Thoracic aorta (tissue), 2 donors: ENCODE data around the gene AQP7. TPM values are rescaled to one million over a fixed set of nuclear protein-coding genes. Genes with fewer than 3 reads are reported as not detected.
"Not testable (repeated sequence)": the region's sequence is repeated elsewhere in the genome, so short reads cannot be mapped to it uniquely, and the experiment has no call there.

Experiments used
- ATAC-seq: fragments of 150-250 bp; one replicate; pipeline ENCODE4 v1.8.0; 2017; ENCODE audit warnings: low read depth; ENCODE audit not compliant: insufficient number of reproducible peaks, low FRiP score
- DNase-seq: peaks from one replicate; pipeline ENCODE4 v3.0.0-alpha.2; 2020; ENCODE audit warnings: low spot score
- H3K27ac ChIP-seq, 2 donors: fragments of 200-600 bp; sonication (generic); 1 replicate in 1 of 2; 2 replicates in 1 of 2; pipeline ENCODE4 v1.5.1; 2016; ENCODE audit warnings: mild to moderate bottlenecking in 2 of 2, moderate library complexity in 2 of 2
- H3K27me3 ChIP-seq: fragments of 200-600 bp; sonication (generic); replicated peaks from 2 replicates; pipeline ENCODE4 v1.6.0; 2016; ENCODE audit warnings: mild to moderate bottlenecking; ENCODE audit not compliant: insufficient read depth
- H3K36me3 ChIP-seq: fragments of 200-600 bp; sonication (generic); one replicate; pipeline ENCODE4 v1.5.1; 2016
- H3K4me1 ChIP-seq, 2 donors: fragments of 200-600 bp; sonication (generic); 1 replicate in 1 of 2; 2 replicates in 1 of 2; pipeline versions ENCODE4 v1.5.1 to v1.6.0; 2016; ENCODE audit warnings: low read depth in 2 of 2, mild to moderate bottlenecking in 1 of 2; ENCODE audit not compliant: control insufficient read depth in 1 of 2
- H3K4me3 ChIP-seq: fragments of 200-600 bp; sonication (generic); 2 replicates; pipeline ENCODE4 v1.5.1; 2016; ENCODE audit warnings: mild to moderate bottlenecking
- H3K9me3 ChIP-seq: fragments of 200-600 bp; sonication (generic); 2 replicates; pipeline ENCODE4 v1.5.1; 2016
- CTCF ChIP-seq: fragments of 200-600 bp; sonication (generic); IDR thresholded peaks from one replicate; pipeline ENCODE4 v1.5.1; 2019; ENCODE audit warnings: antibody characterized with exemption
- total RNA-seq, 2 donors: library from RNA; depleted of rRNA; stranded (reverse); fragments of >200 nt; gene quantifications; one replicate each; pipeline versions ENCODE4 v1.1.0 to v1.2.3, GENCODE V29; 2016

AQP7 gene
- total RNA-seq, 2 donors from 2014 or later: 1.8 to 1.9 TPM

- Histone ChIP-seq H3K27me3 (no peaks in the 10 kb centered on the region), H3K36me3 (peaks cover 13% of the 10 kb centered on the region), H3K4me1 (no peaks in the 10 kb centered on the region), H3K27ac (no peak overlapping the region), H3K4me3 (no peak overlapping the region), H3K9me3 (no peaks in the 10 kb centered on the region)
- ATAC-seq (no peak), DNase-seq (no peak)
- no peak for TF ChIP-seq CTCF
Observed at GRCh38 chr9:33372900-33373299, 29.5 kb downstream of the AQP7 start.

GRCh38 chr9:33366979-33367480 is 35.3 kb downstream of the AQP7 start:
- DNase-seq (no peak), ATAC-seq (no peak)
- Histone ChIP-seq H3K27me3 (no peaks in the 10 kb centered on the region), H3K9me3 (no peaks in the 10 kb centered on the region), H3K4me3 (no peak overlapping the region), H3K27ac (no peak overlapping the region), H3K36me3 (peaks cover 49% of the 10 kb centered on the region), H3K4me1 (no peaks in the 10 kb centered on the region)
- TF ChIP-seq CTCF: no peak

- H3K4me3 ChIP-seq, DNase-seq, H3K4me1 ChIP-seq, H3K27me3 ChIP-seq, H3K9me3 ChIP-seq, ATAC-seq, H3K27ac ChIP-seq: not testable (repeated sequence)
- H3K36me3 ChIP-seq: peaks cover 50% of the 10 kb centered on the region
Observed at GRCh38 chr9:33364814-33365213, 37.6 kb downstream of the AQP7 start.

- Histone ChIP-seq H3K4me1 (no peaks in the 10 kb centered on the region), H3K9me3 (no peaks in the 10 kb centered on the region), H3K27me3 (no peaks in the 10 kb centered on the region), H3K27ac (no peak overlapping the region), H3K4me3 (no peak overlapping the region), H3K36me3 (peaks cover 50% of the 10 kb centered on the region)
- DNase-seq: no peak
- no peak for TF ChIP-seq CTCF
- ATAC-seq: no peak
Observed at GRCh38 chr9:33364127-33364526, 38.2 kb downstream of the AQP7 start.

GRCh38 chr9:33358641-33359040 is 43.7 kb downstream of the AQP7 start:
- DNase-seq, H3K27ac ChIP-seq, ATAC-seq, H3K4me1 ChIP-seq, H3K36me3 ChIP-seq, H3K27me3 ChIP-seq, H3K4me3 ChIP-seq, H3K9me3 ChIP-seq: not testable (repeated sequence)

GRCh38 chr9:33355933-33356332 is 46.4 kb downstream of the AQP7 start:
- Histone ChIP-seq H3K27ac (no peak overlapping the region), H3K27me3 (no peaks in the 10 kb centered on the region), H3K4me1 (peaks cover 2% of the 10 kb centered on the region in 2 donors), H3K4me3 (no peak overlapping the region), H3K36me3 (peaks cover 3% of the 10 kb centered on the region), H3K9me3 (no peaks in the 10 kb centered on the region)
- TF ChIP-seq CTCF: no peak
- DNase-seq: no peak
- no peak for ATAC-seq
